NCI-H2171 treated with DMSO at 0.1 percent for 48 hours (cell line): ENCODE results near the gene BAIAP2L2.

Source experiments
- DNase-seq: peaks from one replicate; lab custom pipeline; 2025; lab: John Stamatoyannopoulos, UW

Gene BAIAP2L2

GRCh38 chr22:38106814-38107578, 3.5 kb downstream of the BAIAP2L2 start:
- no peak for DNase-seq

GRCh38 chr22:38104084-38104483, 6.4 kb downstream of the BAIAP2L2 start:
- no peak for DNase-seq

- no peak for DNase-seq
Observed at GRCh38 chr22:38103641-38104040, 6.8 kb downstream of the BAIAP2L2 start.

GRCh38 chr22:38098410-38099249, 11.9 kb downstream of the BAIAP2L2 start:
- DNase-seq = no peak

GRCh38 chr22:38097557-38098409, 12.7 kb downstream of the BAIAP2L2 start:
- no peak for DNase-seq

- no peak for DNase-seq
Observed at GRCh38 chr22:38097058-38097457, 13.4 kb downstream of the BAIAP2L2 start.

- DNase-seq = no peak
Observed at GRCh38 chr22:38089474-38089851, 21.0 kb downstream of the BAIAP2L2 start.

GRCh38 chr22:38088629-38089473, 21.6 kb downstream of the BAIAP2L2 start:
- DNase-seq = no peak

GRCh38 chr22:38087855-38088254, 22.6 kb downstream of the BAIAP2L2 start:
- DNase-seq = no peak

GRCh38 chr22:38086942-38087341, 23.5 kb downstream of the BAIAP2L2 start:
- DNase-seq = no peak

GRCh38 chr22:38086001-38086845, 24.3 kb downstream of the BAIAP2L2 start:
- DNase-seq = no peak

GRCh38 chr22:38085501-38085900, 25.0 kb downstream of the BAIAP2L2 start:
- no peak for DNase-seq

- no peak for DNase-seq
Observed at GRCh38 chr22:38085056-38085455, 25.4 kb downstream of the BAIAP2L2 start.

GRCh38 chr22:38083931-38084631, 26.4 kb downstream of the BAIAP2L2 start, which contains the start of gene SLC16A8:
TSS of gene SLC16A8 (minus strand) at chr22:38084184. CDS start at chr22:38082873, 1,311 bp downstream.
- no peak for DNase-seq

GRCh38 chr22:38082986-38083710, 27.3 kb downstream of the BAIAP2L2 start:
- no peak for DNase-seq

GRCh38 chr22:38081941-38082828, 28.3 kb downstream of the BAIAP2L2 start:
- no peak for DNase-seq

GRCh38 chr22:38081636-38081940, 28.9 kb downstream of the BAIAP2L2 start:
- DNase-seq = no peak
